ENCODE data around the gene GPATCH1. TPM values are rescaled to one million over a fixed set of nuclear protein-coding genes. Genes with fewer than 3 reads are reported as not detected.

Gene GPATCH1
- total RNA-seq, 2 donors from 2014 or later, result 6.5 to 6.6 TPM

- Histone ChIP-seq H3K27me3 (replicated peaks; ENCODE audit: insufficient read depth) (no peaks in the 10 kb centered on the region), H3K36me3 (peaks cover 23% of the 10 kb centered on the region), H3K27ac (no peak overlapping the region), H3K9me3 (no peaks in the 10 kb centered on the region), H3K4me3 (no peak overlapping the region), H3K4me1 (ENCODE audit: control insufficient read depth in 1 of 2, low read depth in 2 of 2) (no peaks in the 10 kb centered on the region)
- DNase-seq (ENCODE audit: low spot score), result no peak
- no peak for ATAC-seq (ENCODE audit: insufficient number of reproducible peaks, low FRiP score, low read depth)
- TF ChIP-seq, protein P1, sequence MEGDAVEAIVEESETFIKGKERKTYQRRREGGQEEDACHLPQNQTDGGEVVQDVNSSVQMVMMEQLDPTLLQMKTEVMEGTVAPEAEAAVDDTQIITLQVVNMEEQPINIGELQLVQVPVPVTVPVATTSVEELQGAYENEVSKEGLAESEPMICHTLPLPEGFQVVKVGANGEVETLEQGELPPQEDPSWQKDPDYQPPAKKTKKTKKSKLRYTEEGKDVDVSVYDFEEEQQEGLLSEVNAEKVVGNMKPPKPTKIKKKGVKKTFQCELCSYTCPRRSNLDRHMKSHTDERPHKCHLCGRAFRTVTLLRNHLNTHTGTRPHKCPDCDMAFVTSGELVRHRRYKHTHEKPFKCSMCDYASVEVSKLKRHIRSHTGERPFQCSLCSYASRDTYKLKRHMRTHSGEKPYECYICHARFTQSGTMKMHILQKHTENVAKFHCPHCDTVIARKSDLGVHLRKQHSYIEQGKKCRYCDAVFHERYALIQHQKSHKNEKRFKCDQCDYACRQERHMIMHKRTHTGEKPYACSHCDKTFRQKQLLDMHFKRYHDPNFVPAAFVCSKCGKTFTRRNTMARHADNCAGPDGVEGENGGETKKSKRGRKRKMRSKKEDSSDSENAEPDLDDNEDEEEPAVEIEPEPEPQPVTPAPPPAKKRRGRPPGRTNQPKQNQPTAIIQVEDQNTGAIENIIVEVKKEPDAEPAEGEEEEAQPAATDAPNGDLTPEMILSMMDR (IDR thresholded peaks at IDR 0.05), result no peak
Measured at GRCh38 chr19:33130433-33130832, 49.5 kb downstream of the GPATCH1 start.

- Histone ChIP-seq H3K9me3 (no peaks in the 10 kb centered on the region), H3K27ac (no peak within 1 kb of the TSS), H3K4me3 (no peak within 1 kb of the TSS), H3K36me3 (peaks cover 17% of the 10 kb centered on the region), H3K27me3 (replicated peaks; ENCODE audit: insufficient read depth) (no peaks in the 10 kb centered on the region), H3K4me1 (ENCODE audit: control insufficient read depth in 1 of 2, low read depth in 2 of 2) (no peaks in the 10 kb centered on the region)
- DNase-seq (ENCODE audit: low spot score) (no peak), ATAC-seq (ENCODE audit: insufficient number of reproducible peaks, low FRiP score, low read depth) (no peak)
- TF ChIP-seq, protein P1 (IDR thresholded peaks at IDR 0.05), result no peak
Measured at GRCh38 chr19:33132021-33132420, 51.0 kb downstream of the GPATCH1 start, which contains the start of gene WDR88. WDR88 (plus strand) TSS chr19:33132114; CDS start chr19:33132170, 56 bp downstream.

DNA sequence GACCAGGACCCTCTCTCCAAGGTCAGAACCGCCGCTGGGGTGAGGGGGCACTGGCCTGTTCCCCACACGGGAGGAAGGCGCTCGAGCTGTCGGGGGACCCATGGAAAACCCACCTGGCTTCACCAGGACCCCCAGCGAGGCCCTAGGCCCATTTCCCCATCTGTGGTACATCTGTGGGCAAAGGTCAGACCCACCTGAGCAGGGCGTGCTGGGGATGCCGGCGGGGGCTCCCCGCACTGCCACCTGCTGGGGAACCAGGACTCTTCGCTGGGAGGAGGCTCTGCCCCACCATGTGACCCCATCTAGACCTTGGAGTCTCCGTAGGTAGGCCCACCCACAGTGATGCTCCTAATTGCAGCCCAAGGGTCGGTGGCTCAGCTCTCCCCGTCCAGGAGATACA lies 51.4 kb downstream of the GPATCH1 start:
- H3K27ac ChIP-seq, result no peak overlapping the region
- no peak overlapping the region for H3K4me3 ChIP-seq
- DNase-seq (ENCODE audit: low spot score) (no peak), ATAC-seq (ENCODE audit: insufficient number of reproducible peaks, low FRiP score, low read depth) (no peak)
- TF ChIP-seq, protein P1 (IDR thresholded peaks at IDR 0.05), result no peak
- no peaks in the 10 kb centered on the region for H3K9me3 ChIP-seq
- no peaks in the 10 kb centered on the region for H3K27me3 ChIP-seq (replicated peaks; ENCODE audit: insufficient read depth)
- H3K36me3 ChIP-seq, result peaks cover 15% of the 10 kb centered on the region
- no peaks in the 10 kb centered on the region for H3K4me1 ChIP-seq (ENCODE audit: control insufficient read depth in 1 of 2, low read depth in 2 of 2)

- TF ChIP-seq, protein P1 (IDR thresholded peaks at IDR 0.05), result no peak
- DNase-seq (ENCODE audit: low spot score), result no peak
- Histone ChIP-seq H3K27ac (no peak overlapping the region), H3K27me3 (replicated peaks; ENCODE audit: insufficient read depth) (no peaks in the 10 kb centered on the region), H3K36me3 (peaks cover 12% of the 10 kb centered on the region), H3K4me3 (no peak overlapping the region), H3K9me3 (no peaks in the 10 kb centered on the region), H3K4me1 (ENCODE audit: control insufficient read depth in 1 of 2, low read depth in 2 of 2) (no peaks in the 10 kb centered on the region)
- no peak for ATAC-seq (ENCODE audit: insufficient number of reproducible peaks, low FRiP score, low read depth)
Measured at GRCh38 chr19:33133438-33134031, 52.6 kb downstream of the GPATCH1 start.

DNA sequence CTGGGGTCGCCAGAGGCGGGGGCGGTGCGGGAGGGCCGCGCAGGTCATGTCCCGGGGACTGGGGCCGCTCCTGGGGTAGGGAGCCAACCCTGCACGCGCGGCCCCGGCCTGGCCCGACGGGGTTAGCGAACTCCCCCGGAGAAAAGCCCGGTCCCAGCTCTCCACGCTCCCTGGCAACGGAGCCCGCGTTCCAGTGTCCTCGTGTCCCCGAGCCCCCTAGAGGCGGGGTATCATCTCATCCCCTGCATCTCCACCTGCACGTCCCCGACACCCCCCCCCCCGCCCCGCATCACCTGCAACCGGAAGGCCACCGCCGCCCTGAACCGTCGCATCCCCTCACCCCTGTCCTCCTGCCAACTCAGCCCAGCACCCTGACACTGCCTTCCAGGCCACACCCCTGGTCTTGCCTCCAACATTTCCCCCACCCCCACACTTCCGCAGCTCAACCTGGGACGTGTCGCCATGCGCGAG lies 53.6 kb downstream of the GPATCH1 start:
- H3K9me3 ChIP-seq, result no peaks in the 10 kb centered on the region
- peaks cover 6% of the 10 kb centered on the region for H3K36me3 ChIP-seq
- H3K4me3 ChIP-seq, result no peak overlapping the region
- TF ChIP-seq, protein P1 (IDR thresholded peaks at IDR 0.05), result no peak
- H3K27ac ChIP-seq, result no peak overlapping the region
- no peaks in the 10 kb centered on the region for H3K4me1 ChIP-seq (ENCODE audit: control insufficient read depth in 1 of 2, low read depth in 2 of 2)
- no peaks in the 10 kb centered on the region for H3K27me3 ChIP-seq (replicated peaks; ENCODE audit: insufficient read depth)
- ATAC-seq (ENCODE audit: insufficient number of reproducible peaks, low FRiP score, low read depth) (no peak), DNase-seq (ENCODE audit: low spot score) (no peak)

Data from thoracic aorta (tissue), 2 donors.